ENCODE measurements around the gene ZDHHC3.

The ZDHHC3 gene

DNA sequence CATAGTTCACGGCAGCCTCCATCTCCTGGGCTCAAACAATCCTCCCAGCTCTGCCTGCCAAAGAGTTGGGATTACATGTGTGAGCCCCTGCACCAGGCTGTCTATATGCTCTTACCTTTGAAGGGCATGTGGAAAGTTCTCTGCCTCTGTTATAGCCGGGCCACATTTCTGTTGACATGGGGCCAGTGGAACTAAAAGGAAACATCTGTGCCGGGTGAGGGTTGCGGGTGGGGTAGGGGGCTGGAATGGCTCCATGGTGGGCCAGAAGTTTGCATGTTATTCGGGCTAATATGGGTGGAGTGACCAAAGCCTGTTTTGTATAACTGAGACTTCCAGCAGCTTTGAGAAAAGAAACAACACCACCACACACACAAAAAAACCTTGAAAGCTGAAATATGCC, 41.8 kb upstream of the ZDHHC3 start:
- Histone ChIP-seq H3K9me3 (no peaks in the 10 kb centered on the region), H3K4me1 (no peaks in the 10 kb centered on the region), H3K4me3 (ENCODE audit: low read depth, low read length) (no peak overlapping the region), H3K27me3 (no peaks in the 10 kb centered on the region), H3K36me3 (peaks cover 3% of the 10 kb centered on the region; the same call in 1 of the 2 replicates)
- TF ChIP-seq CTCF (IDR thresholded peaks at IDR 0.05; ENCODE audit: low read depth, low read length): no peak
- DNase-seq: no peak

- Histone ChIP-seq H3K36me3 (peaks cover 3% of the 10 kb centered on the region; the same call in 1 of the 2 replicates), H3K9me3 (no peaks in the 10 kb centered on the region), H3K27me3 (no peaks in the 10 kb centered on the region), H3K4me3 (ENCODE audit: low read depth, low read length) (no peak overlapping the region), H3K4me1 (no peaks in the 10 kb centered on the region)
- no peak for DNase-seq
- no peak for TF ChIP-seq CTCF (IDR thresholded peaks at IDR 0.05; ENCODE audit: low read depth, low read length)
Measured at GRCh38 chr3:45016916-45017315, 40.9 kb upstream of the ZDHHC3 start.

DNA sequence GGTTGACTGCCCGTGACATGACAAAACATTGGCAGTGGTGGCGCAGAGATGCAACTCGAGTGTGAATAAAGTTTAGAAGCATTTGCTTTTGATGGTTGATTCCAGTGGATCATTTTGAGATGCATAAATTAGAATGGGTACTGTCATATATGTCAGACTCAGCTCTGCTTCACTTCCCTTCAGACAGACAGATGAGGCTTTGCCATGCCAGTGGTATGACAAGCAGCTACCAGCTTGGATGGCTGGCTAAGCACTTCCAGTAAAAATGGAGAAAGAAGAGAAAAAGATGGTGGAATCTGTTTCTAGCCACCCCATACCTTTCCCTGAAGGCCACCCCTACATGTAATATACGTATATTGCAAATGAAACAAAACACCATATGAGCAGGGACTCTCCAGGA, 36.6 kb upstream of the ZDHHC3 start:
- no peak overlapping the region for H3K4me3 ChIP-seq (ENCODE audit: low read depth, low read length)

GRCh38 chr3:45011756-45012508, 36.0 kb upstream of the ZDHHC3 start:
- Histone ChIP-seq H3K4me3 (ENCODE audit: low read depth, low read length) (no peak overlapping the region), H3K9me3 (no peaks in the 10 kb centered on the region), H3K4me1 (no peaks in the 10 kb centered on the region), H3K27me3 (no peaks in the 10 kb centered on the region), H3K36me3 (peaks cover 3% of the 10 kb centered on the region; the same call in 1 of the 2 replicates)
- peak; percentile 14 for DNase-seq
- no peak for TF ChIP-seq CTCF (IDR thresholded peaks at IDR 0.05; ENCODE audit: low read depth, low read length)

More for the DNA sequence above, 36.6 kb upstream of the ZDHHC3 start:
- Histone ChIP-seq H3K27me3 (no peaks in the 10 kb centered on the region), H3K4me1 (no peaks in the 10 kb centered on the region), H3K36me3 (peaks cover 3% of the 10 kb centered on the region; the same call in 1 of the 2 replicates), H3K9me3 (no peaks in the 10 kb centered on the region)
- no peak for DNase-seq
- TF ChIP-seq CTCF (IDR thresholded peaks at IDR 0.05; ENCODE audit: low read depth, low read length): no peak

DNA sequence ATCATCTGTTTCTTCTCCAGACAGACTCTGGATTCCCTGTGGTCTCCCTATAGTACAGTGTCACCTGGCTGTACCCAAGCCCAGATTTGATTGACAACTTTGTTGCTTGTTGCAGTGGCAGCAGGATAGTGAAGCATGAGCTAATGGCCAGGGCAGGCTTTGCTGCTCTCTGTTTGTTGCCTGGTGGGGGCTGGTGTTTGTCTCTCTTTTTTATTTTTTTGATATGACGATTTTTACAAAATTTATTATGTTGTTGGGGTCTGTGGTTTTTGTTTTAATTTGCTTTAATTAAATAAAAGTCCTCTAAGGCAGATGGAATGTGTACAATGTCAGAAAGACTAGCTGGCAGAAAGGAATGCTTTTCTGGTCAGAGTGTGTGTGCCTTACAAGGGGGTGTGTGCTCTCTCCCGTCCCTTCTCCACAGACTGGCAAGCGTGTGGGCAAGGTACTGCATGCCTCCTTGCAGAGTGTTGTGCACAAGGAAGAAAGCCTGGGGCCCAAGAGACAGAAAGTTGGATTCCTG, 34.9 kb upstream of the ZDHHC3 start:
- no peak overlapping the region for H3K4me3 ChIP-seq (ENCODE audit: low read depth, low read length)
- H3K36me3 ChIP-seq: peaks cover 3% of the 10 kb centered on the region; the same call in 1 of the 2 replicates
- H3K4me1 ChIP-seq: no peaks in the 10 kb centered on the region
- no peaks in the 10 kb centered on the region for H3K9me3 ChIP-seq
- TF ChIP-seq CTCF (IDR thresholded peaks at IDR 0.05; ENCODE audit: low read depth, low read length): no peak
- no peaks in the 10 kb centered on the region for H3K27me3 ChIP-seq
- no peak for DNase-seq

GRCh38 chr3:45009868-45010267, 33.9 kb upstream of the ZDHHC3 start:
- Histone ChIP-seq H3K9me3 (no peaks in the 10 kb centered on the region), H3K36me3 (peaks cover 3% of the 10 kb centered on the region; the same call in 1 of the 2 replicates), H3K4me1 (no peaks in the 10 kb centered on the region), H3K27me3 (no peaks in the 10 kb centered on the region), H3K4me3 (ENCODE audit: low read depth, low read length) (no peak overlapping the region)
- no peak for TF ChIP-seq CTCF (IDR thresholded peaks at IDR 0.05; ENCODE audit: low read depth, low read length)
- no peak for DNase-seq
